Urinary bladder (tissue), 4 donors: ENCODE data around the gene ISCA2. TPM values are rescaled to one million over a fixed set of nuclear protein-coding genes. Genes with fewer than 3 reads are reported as not detected.

Source experiments
- DNase-seq: peaks from one replicate; pipeline ENCODE4 v3.0.0-alpha.2; 2015; ENCODE audit errors: extremely low spot score
- H3K27ac ChIP-seq: one replicate; pipeline ENCODE4 v1.5.1; 2013; ENCODE audit warnings: low read depth, mild to moderate bottlenecking, moderate library complexity
- H3K36me3 ChIP-seq: one replicate; pipeline ENCODE4 v1.6.1; 2013; ENCODE audit warnings: mild to moderate bottlenecking, moderate library complexity; ENCODE audit not compliant: insufficient read depth
- H3K4me1 ChIP-seq: one replicate; pipeline ENCODE4 v1.6.1; 2013; ENCODE audit warnings: mild to moderate bottlenecking, moderate library complexity; ENCODE audit not compliant: insufficient read depth
- H3K4me3 ChIP-seq: one replicate; pipeline ENCODE4 v1.5.1; 2013; ENCODE audit warnings: low read depth, low read length
- WGBS: extraction: QIAGEN DNeasy Blood & Tissue Kit; methylation state at CpG from one replicate; pipeline ENCODE4 v1.1.7; 2013; 5-methylcytosine and 5-hydroxymethylcytosine counted together
- polyA plus RNA-seq: library from polyadenylated mRNA; stranded (reverse); fragments of 200-250 nt; gene quantifications from one replicate; pipeline ENCODE4 v1.2.3, GENCODE V29; 2013
- total RNA-seq: library from RNA; depleted of rRNA; stranded (reverse); fragments of >200 nt; gene quantifications from one replicate; pipeline ENCODE4 v1.2.3, GENCODE V29; 2014
- donor health status: healthy with polysubstance abuse.
- donor health status: healthy.

ISCA2 gene
- total and polyA plus RNA-seq, 2 donors: 18.2 to 19.1 TPM

DNA sequence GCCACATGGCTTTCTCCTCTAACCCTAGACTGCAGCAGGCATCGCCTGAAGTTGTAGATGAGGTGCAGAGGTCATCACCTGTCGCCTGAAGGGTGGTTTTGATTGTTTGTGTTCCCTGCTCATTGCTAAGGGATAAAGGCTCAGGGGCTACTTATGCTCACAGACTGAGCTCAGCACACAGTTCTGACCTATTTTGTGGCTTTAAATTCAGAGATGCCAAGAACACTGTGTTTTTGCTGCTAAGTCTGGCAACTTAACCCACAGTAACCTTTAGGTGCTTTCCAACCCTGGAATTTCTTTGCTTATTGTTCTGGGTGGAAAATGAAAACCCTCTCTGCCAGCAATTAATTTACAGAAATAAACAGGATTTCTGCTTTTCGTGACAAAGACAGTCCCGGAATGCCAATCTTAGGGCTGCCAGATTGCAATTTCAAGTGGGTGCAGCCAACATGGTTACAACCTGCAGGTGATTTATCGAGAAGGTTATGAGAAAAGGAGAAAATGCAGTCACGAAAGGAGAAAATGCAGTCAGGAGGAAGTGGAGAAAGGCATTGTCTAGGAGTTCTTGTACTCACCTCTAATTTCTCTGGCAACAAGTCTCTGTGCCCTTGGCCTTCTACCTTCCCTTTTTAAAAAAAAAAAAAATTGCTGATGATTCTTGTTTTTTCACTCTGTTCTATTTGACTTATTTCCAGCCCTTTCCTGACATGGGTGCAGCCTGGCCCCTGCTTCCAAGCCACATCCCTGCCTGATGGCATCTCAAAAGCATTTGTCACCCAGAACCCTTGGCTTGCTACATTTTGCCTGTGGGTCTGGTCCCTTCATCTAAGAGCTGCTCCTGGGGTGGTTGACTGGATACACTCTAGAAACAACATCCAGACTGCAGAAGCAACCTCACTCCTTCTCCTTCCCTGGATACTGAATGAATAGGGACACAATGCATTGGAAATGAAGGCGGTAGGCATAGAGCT is 23.7 kb upstream of the ISCA2 start:
- H3K4me1 ChIP-seq: no peaks in the 10 kb centered on the region
- DNase-seq: no peak
- no peak overlapping the region for H3K27ac ChIP-seq
- WGBS: 83% methylated on average over 7 of the region's 7 CpGs
- H3K4me3 ChIP-seq: no peak overlapping the region
- no peaks in the 10 kb centered on the region for H3K36me3 ChIP-seq

DNA sequence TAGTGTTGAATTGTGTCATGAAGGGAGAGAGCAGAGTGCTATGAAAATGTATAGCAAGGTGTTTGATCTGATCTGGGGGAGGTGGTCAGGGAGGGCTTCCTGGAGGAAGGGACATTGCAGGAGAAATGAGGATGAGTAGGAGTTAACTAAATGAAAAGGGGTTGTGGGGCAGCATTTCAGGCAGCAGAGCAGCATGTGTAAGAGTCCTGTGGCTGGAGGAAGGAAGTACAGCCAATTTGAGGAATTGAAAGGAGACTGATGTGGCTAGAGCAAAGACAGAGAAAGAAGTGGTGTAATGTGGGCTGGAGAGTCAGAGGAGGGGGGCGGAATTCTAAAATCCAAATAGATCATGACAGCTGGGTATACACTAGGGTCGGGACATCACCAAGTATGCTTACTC is 21.0 kb upstream of the ISCA2 start:
- Histone ChIP-seq H3K4me1 (no peaks in the 10 kb centered on the region), H3K36me3 (no peaks in the 10 kb centered on the region), H3K27ac (no peak overlapping the region), H3K4me3 (no peak overlapping the region)
- WGBS: 94% methylated on average over 2 of the region's 2 CpGs
- DNase-seq: no peak

DNA sequence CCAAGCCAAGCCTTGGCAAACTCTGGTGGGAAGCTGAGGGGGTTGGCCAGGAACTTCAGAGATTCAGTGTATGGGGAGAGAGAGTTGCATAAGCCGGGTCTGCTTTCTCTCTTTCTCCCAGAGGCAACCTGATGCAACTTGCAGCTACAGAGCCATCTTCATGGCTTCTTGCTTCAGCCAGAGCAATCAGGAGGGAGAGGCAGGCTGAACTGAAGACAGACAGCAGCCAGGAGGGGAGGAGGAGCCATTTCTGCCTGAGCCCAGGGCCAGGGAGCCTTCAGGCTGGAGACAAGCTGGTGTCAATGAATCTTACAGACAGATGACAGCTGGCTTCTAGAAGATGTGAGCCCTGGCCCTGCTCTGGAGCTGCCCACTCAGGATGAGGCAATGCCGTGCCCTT is 19.2 kb upstream of the ISCA2 start:
- H3K4me3 ChIP-seq: no peak overlapping the region
- H3K27ac ChIP-seq: no peak overlapping the region
- no peaks in the 10 kb centered on the region for H3K4me1 ChIP-seq
- H3K36me3 ChIP-seq: no peaks in the 10 kb centered on the region
- 80% methylated on average over 2 of the region's 2 CpGs for WGBS
- DNase-seq: no peak

DNA sequence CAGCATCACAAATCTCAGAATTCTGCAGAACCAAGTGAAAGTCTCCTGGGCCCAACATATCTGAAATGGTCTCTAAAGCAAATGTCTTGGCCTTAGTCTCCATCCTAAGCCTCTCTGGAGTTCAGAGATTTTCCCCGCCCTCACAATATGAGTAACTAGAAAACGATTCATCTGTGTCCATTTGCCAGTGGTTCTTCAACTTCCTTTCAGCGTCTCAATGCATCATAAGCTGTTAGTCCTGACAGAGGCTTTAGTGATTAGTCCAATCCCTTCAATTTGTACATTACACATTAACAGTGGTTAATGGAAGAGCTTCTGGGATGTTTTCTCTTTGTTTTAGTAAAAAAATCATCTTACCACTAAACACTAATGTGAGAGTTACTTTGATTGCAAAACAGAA is 17.9 kb upstream of the ISCA2 start:
- H3K36me3 ChIP-seq: no peaks in the 10 kb centered on the region
- H3K4me3 ChIP-seq: no peak overlapping the region
- 43% methylated on average over 3 of the region's 3 CpGs for WGBS
- H3K27ac ChIP-seq: no peak overlapping the region
- no peaks in the 10 kb centered on the region for H3K4me1 ChIP-seq
- DNase-seq: no peak

DNA sequence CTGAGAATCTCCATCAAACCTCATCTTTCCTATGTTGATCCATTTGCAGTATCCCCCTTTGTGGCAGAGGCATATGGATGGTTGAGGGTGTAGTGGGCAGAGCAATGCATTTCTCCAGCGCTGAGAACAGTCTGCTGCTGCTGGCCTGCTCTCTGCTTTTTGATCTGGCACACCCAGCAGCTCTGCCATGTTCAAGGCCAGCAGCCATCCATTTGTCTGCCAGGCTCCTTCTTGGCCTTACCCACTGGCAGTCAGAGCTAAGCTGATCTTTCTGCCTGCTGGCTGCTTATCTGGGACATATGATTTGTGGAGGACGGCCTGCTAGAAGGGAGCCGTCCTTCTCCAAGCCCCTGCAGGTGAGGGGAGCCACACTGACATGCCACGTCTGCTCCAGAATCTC is 17.5 kb upstream of the ISCA2 start:
- WGBS: 84% methylated on average over 4 of the region's 4 CpGs
- no peak for DNase-seq
- Histone ChIP-seq H3K4me3 (no peak overlapping the region), H3K27ac (no peak overlapping the region), H3K36me3 (no peaks in the 10 kb centered on the region), H3K4me1 (no peaks in the 10 kb centered on the region)

DNA sequence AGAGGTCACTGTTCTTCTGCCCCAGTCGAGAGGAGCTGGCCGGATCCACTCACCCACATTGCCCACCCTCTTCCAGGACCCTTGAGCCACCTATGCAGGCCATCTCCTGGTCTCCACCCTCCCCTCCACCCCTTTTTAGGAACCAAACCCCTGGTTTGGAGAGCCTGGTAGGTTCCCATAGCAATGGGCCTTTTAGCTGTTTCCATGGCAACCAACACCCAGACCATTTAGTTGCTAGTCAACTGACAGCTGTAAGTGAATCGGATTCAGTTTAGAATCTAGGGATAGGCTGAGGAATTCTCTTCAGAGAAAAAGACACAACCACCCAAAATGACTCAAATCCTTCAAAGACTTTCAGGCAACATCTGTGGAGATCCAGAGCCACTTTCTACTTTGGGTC is 17.0 kb upstream of the ISCA2 start:
- 86% methylated on average over 3 of the region's 3 CpGs for WGBS
- H3K4me3 ChIP-seq: no peak overlapping the region
- no peak for DNase-seq
- no peaks in the 10 kb centered on the region for H3K36me3 ChIP-seq
- no peak overlapping the region for H3K27ac ChIP-seq
- no peaks in the 10 kb centered on the region for H3K4me1 ChIP-seq

DNA sequence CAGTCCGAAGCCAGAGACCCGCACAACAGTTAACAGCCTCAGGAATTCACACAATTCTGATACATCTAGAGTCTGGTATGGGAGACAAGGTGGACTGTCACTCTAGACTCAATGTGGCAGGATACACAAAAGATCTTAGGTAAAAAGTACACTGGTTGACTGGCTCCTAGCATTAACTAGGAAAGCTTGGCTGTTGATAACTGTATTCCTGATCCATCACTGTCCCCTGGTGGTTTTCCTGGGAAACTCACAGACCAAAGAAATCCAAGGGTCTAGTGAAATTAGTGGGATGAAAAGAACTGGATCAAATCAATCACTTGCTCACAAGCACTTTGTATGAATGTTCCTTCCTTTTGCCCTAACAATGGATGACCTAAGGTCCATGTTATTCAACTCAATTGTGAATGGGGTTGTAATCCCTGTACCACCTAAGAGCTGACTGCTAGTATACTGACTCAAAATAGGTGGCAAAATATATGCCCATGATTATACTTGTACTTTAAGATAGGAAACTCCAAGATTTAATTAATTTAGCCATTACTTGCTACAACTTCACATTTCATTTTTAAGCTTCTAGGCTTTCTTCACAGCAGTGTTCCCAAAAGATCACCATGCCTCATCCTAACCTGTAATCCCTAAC is 14.4 kb upstream of the ISCA2 start:
- WGBS: 96% methylated on average over 2 of the region's 2 CpGs
- DNase-seq: no peak
- H3K36me3 ChIP-seq: peaks cover 6% of the 10 kb centered on the region
- H3K4me3 ChIP-seq: no peak overlapping the region
- no peak overlapping the region for H3K27ac ChIP-seq
- no peaks in the 10 kb centered on the region for H3K4me1 ChIP-seq

DNA sequence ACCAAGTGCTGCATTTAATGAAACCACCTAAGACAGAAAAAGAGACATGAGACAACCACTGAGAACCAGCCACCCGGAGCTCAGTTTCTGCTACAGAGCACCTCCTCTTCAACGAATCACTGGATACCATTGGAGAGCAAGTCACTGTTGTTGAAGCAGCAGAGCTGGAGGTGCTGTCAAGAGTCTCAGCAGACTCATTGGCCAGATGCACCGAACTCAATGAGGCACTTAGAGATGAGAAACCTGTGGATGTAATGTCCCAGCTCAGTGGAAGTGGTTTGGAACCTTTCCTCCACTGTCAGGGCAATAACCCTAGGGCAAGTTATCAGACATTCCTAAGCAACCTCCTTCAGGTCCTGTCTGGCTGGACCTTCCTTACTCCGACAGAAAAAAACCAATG is 13.5 kb upstream of the ISCA2 start:
- WGBS: 80% methylated on average over 4 of the region's 4 CpGs
- no peak for DNase-seq
- H3K27ac ChIP-seq: no peak overlapping the region
- peaks cover 6% of the 10 kb centered on the region for H3K36me3 ChIP-seq
- no peaks in the 10 kb centered on the region for H3K4me1 ChIP-seq
- no peak overlapping the region for H3K4me3 ChIP-seq

DNA sequence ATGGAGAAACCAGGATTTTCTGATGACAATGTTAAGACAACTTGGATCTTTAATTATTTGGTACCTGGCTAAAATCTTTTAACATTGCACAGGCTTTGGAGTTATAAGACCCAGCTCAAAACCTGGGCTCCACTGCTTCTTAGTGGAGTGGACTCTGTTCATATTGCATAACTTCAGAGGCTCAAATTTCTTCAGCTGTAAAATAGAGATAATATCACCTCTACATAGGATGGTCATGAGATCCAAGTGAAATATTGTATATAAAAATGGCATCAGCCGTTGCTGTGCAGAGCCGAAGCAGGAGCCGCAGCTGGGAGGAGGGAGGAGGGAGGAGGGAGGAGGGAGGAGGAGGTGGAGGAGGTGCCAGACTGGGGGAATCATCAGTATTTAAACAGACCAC is 11.0 kb upstream of the ISCA2 start:
- no peak for DNase-seq
- WGBS: 73% methylated on average over 3 of the region's 3 CpGs

DNA sequence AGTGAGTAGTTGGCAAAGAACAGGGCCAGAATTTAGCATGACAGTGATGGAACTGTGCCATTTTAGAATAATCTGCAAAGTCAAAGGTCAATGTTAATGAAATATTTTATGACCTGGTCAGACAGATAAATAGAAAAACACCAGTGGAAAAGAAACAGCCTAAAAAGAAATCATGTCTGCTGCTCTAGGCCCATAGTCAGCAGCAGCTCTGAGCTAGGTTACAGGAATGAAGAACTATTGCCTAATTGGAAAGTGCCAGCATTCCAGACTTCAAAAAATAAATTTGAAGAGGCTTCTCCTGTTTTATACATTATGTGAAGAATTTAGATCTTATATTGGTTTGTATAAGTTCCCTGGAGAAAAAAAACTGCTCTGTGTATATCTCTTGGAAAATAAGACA is 10.2 kb upstream of the ISCA2 start:
- Histone ChIP-seq H3K27ac (no peak overlapping the region), H3K36me3 (peaks cover 6% of the 10 kb centered on the region), H3K4me3 (no peak overlapping the region), H3K4me1 (no peaks in the 10 kb centered on the region)
- DNase-seq: no peak

More for the DNA sequence above, 11.0 kb upstream of the ISCA2 start:
- Histone ChIP-seq H3K4me1 (no peaks in the 10 kb centered on the region), H3K4me3 (no peak overlapping the region), H3K27ac (no peak overlapping the region), H3K36me3 (peaks cover 6% of the 10 kb centered on the region)

DNA sequence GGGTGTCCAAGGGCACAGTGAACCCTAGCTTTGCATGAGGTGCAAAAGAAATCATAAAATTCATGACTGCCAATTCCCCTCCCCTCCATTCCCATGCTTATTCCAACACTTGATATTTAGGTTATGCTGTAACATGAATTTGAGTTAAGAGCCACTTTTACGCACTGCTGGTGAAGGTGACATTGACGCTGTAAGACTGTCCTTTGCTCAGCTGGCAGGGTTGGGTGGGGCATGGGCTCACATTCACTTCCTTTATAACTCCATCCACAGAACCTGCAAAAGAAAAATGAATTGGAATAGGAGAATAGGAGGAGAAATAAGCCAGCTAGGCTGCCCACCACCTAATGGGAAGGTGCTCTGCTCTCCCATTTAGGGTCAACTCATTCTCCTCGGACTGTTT is 7.4 kb upstream of the ISCA2 start:
- no peak overlapping the region for H3K4me3 ChIP-seq
- DNase-seq: no peak
- 82% methylated on average over 3 of the region's 3 CpGs for WGBS
- no peak overlapping the region for H3K27ac ChIP-seq
- H3K36me3 ChIP-seq: peaks cover 6% of the 10 kb centered on the region
- H3K4me1 ChIP-seq: no peaks in the 10 kb centered on the region

DNA sequence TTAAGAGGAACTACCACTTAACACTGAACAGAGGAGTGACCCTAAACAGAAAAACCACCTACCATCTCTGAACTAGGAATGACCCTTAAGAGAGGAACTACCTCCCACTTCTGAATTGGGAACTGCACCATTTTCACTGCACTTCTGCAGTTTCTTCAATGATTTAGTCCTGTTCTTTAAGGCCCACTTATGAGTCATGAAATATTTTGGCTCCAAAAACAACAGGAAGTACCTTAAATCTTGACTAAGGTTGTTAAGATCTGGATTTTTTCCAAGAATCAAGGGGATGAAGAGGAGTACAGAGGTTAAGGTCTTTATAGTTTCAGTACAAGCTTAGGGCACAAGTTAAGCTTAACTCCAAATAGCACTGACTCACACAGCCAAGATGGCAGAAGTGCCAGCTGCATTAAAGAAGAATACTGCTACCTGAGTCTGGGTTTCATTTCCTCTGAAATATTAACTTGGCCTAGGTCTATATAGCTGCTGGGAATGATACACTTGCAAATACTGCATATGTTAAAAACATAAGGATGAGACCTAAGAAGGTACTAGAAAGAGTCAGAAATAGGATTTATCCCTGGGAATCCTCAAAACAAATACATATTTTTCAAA is 4.7 kb upstream of the ISCA2 start:
- Histone ChIP-seq H3K4me1 (no peaks in the 10 kb centered on the region), H3K36me3 (no peaks in the 10 kb centered on the region), H3K27ac (no peak overlapping the region), H3K4me3 (no peak overlapping the region)
- no peak for DNase-seq

DNA sequence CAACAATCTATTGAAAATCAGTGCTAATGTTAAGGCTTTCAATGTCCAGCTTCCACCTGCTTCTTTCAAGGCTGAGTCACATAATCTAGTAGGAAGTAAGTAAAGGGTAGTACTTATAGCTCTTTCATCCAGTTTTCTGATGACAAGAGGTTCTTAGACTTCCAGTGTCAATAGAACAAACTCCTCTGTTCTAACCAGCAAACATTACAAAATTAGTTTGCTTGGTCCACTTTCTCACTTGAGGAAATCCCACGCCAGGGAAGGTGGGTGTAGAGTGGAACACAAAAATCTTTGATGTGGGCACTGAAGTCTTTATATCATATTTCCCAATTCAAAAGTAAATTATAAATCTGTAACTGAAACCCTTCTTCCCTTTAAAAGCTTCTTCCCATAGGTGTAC is 3.1 kb upstream of the ISCA2 start:
- no peak for DNase-seq
- no peaks in the 10 kb centered on the region for H3K4me1 ChIP-seq
- no peak overlapping the region for H3K27ac ChIP-seq
- 90% methylated on average over 1 of the region's 1 CpG for WGBS
- H3K36me3 ChIP-seq: no peaks in the 10 kb centered on the region
- no peak overlapping the region for H3K4me3 ChIP-seq
